ENCODE results near the gene RYR1.
"Not testable (repeated sequence)": the region's sequence is repeated elsewhere in the genome, so short reads cannot be mapped to it uniquely, and the experiment has no call there.

RYR1 gene

DNA sequence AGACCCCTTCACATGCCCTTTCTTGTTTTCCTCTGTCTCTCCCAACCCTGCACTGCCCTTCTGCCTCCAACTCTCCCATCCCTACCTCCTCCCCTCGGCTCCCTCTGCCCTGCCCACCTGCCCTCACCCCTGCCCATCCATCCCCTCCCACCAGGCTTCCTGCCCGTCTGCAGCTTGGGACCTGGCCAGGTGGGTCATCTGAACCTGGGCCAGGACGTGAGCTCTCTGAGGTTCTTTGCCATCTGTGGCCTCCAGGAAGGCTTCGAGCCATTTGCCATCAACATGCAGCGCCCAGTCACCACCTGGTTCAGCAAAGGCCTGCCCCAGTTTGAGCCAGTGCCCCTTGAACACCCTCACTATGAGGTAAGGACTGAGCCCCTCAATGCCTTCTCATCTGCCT, 35.7 kb downstream of the RYR1 start:
- Histone ChIP-seq H3K9ac (ENCODE audit: low read depth, low read length) (no peak overlapping the region), H3K4me3 (ENCODE audit: low read depth, low read length) (no peak overlapping the region), H3K9me3 (ENCODE audit: control insufficient read depth, insufficient read depth, low read length) (no peaks in the 10 kb centered on the region), H3K4me1 (ENCODE audit: control insufficient read depth, insufficient read depth, low read length) (no peaks in the 10 kb centered on the region), H3K36me3 (ENCODE audit: control insufficient read depth, insufficient read depth, low read length) (peaks cover 57% of the 10 kb centered on the region), H3K27me3 (ENCODE audit: control insufficient read depth, insufficient read depth, low read length) (no peaks in the 10 kb centered on the region)

DNA sequence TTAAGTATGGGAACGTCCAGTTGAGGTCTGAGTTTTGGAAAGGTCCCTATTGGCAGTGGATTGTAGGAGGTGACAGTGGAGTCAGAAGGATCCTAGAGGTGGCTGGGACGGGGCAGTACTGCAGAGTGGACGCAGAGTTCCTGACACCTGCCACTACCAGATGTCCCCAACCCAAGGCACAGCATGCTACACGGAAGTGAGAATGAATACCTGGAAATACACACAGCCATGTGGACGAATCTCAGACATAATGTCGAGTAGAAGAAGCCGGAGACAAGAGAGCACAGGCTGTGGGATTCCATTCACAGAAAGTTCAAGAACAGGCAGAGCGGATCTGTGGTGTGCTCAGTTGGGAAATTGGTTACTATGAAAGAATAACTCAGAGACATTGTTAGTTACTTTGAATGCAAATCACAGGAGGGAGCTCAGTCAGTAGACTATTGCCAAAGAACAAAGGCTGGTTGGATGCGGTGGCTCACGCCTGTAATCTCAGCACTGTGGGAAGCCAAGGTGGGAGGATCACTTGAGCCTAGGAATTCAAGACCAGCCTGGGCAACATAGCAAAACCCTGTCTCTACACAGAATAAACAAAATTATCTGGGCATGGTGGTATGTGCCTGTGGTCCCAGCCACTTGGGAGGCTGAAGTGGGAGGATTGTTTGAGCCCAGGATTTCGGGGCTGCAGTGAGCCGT, 37.4 kb downstream of the RYR1 start:
- H3K4me3 ChIP-seq (ENCODE audit: low read depth, low read length) = no peak overlapping the region
- no peak overlapping the region for H3K9ac ChIP-seq (ENCODE audit: low read depth, low read length)
- H3K36me3 ChIP-seq (ENCODE audit: control insufficient read depth, insufficient read depth, low read length) = peaks cover 51% of the 10 kb centered on the region
- H3K4me1 ChIP-seq (ENCODE audit: control insufficient read depth, insufficient read depth, low read length) = no peaks in the 10 kb centered on the region
- H3K9me3 ChIP-seq (ENCODE audit: control insufficient read depth, insufficient read depth, low read length) = no peaks in the 10 kb centered on the region
- H3K27me3 ChIP-seq (ENCODE audit: control insufficient read depth, insufficient read depth, low read length) = no peaks in the 10 kb centered on the region

DNA sequence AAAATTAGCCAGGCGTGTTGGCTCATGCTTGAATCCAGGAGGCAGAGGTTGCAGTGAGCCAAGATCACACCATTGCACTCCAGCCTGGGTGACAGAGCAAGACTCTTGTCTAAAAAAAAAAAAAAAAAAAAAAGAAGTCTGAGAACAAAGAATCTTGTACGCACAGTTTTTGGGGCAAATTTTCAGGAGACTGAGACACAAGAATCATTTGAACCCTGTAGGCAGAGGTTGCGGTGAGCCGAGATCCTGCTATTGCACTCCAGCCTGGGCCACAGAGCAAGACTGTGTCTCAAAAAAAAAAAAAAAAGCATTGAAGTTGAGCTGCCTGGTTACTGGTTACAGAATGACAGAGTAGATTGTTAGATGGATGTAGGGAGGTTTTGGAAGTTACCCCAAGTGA, 39.2 kb downstream of the RYR1 start:
- H3K9ac ChIP-seq (ENCODE audit: low read depth, low read length); H3K9me3 ChIP-seq (ENCODE audit: control insufficient read depth, insufficient read depth, low read length); H3K4me3 ChIP-seq (ENCODE audit: low read depth, low read length); H3K27me3 ChIP-seq (ENCODE audit: control insufficient read depth, insufficient read depth, low read length); H3K4me1 ChIP-seq (ENCODE audit: control insufficient read depth, insufficient read depth, low read length): not testable (repeated sequence)
- H3K36me3 ChIP-seq (ENCODE audit: control insufficient read depth, insufficient read depth, low read length) = peaks cover 39% of the 10 kb centered on the region

DNA sequence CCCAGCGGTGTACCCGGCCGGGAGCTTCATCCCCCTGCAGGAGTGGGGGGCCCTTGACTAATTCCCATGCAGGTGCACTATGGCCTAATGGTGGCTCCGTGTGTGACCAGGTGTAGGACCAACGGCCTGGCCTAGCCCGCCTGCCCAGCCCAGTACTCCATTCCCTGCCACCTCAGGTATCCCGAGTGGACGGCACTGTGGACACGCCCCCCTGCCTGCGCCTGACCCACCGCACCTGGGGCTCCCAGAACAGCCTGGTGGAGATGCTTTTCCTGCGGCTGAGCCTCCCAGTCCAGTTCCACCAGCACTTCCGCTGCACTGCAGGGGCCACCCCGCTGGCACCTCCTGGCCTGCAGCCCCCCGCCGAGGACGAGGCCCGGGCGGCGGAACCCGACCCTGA, 39.7 kb downstream of the RYR1 start:
- Histone ChIP-seq H3K9ac (ENCODE audit: low read depth, low read length) (no peak overlapping the region), H3K9me3 (ENCODE audit: control insufficient read depth, insufficient read depth, low read length) (no peaks in the 10 kb centered on the region), H3K36me3 (ENCODE audit: control insufficient read depth, insufficient read depth, low read length) (peaks cover 34% of the 10 kb centered on the region), H3K27me3 (ENCODE audit: control insufficient read depth, insufficient read depth, low read length) (no peaks in the 10 kb centered on the region), H3K4me3 (ENCODE audit: low read depth, low read length) (no peak overlapping the region), H3K4me1 (ENCODE audit: control insufficient read depth, insufficient read depth, low read length) (no peaks in the 10 kb centered on the region)

DNA sequence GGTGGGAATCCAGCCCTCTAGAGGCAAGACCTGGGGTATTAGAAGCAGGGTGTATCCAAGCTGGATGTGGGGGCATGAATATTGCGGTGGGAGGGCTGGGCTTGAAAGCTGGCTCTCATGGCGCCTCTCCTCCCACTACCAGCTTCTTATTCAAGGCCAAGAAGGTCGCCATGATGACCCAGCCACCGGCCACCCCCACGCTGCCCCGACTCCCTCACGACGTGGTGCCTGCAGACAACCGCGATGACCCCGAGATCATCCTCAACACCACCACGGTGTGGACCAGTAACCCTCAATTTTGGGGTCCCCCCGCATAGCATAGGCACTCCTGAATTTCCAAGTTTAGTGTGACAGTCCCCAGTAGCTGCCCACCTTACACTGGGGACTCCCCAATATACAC, 41.7 kb downstream of the RYR1 start:
- Histone ChIP-seq H3K36me3 (ENCODE audit: control insufficient read depth, insufficient read depth, low read length) (peaks cover 20% of the 10 kb centered on the region), H3K4me1 (ENCODE audit: control insufficient read depth, insufficient read depth, low read length) (no peaks in the 10 kb centered on the region), H3K9me3 (ENCODE audit: control insufficient read depth, insufficient read depth, low read length) (no peaks in the 10 kb centered on the region), H3K27me3 (ENCODE audit: control insufficient read depth, insufficient read depth, low read length) (no peaks in the 10 kb centered on the region), H3K9ac (ENCODE audit: low read depth, low read length) (no peak overlapping the region), H3K4me3 (ENCODE audit: low read depth, low read length) (no peak overlapping the region)

DNA sequence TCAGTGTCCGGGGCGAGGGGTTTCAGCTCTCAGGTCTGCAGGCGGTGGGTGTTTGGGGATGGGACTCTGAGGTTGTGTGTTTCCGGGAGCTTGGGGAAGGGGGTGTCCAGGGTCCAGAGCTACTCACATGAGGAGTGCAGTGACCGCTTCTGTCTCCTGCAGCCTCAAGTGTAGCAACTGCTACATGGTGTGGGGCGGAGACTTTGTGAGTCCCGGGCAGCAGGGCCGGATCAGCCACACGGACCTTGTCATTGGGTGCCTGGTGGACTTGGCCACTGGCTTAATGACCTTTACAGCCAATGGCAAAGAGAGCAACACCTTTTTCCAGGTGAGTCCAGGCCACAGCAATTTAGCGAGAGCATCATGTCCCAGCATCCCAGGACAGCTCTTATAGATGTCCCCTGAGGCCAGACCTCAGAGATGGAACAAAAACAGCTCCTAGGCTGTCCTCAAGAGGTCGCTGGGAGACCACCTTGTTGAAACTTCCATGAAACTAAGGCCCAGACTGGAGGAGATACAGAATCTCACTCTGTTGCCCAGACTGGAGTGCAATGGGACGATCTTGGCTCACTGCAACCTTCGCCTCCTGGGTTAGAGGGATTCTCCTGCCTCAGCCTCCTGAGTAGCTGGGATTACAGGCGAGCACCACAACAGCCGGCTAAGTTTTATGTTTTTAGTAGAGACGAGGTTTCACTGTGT, 44.9 kb downstream of the RYR1 start:
- peaks cover 24% of the 10 kb centered on the region for H3K36me3 ChIP-seq (ENCODE audit: control insufficient read depth, insufficient read depth, low read length)
- H3K9me3 ChIP-seq (ENCODE audit: control insufficient read depth, insufficient read depth, low read length) = no peaks in the 10 kb centered on the region
- H3K9ac ChIP-seq (ENCODE audit: low read depth, low read length) = no peak overlapping the region
- no peaks in the 10 kb centered on the region for H3K4me1 ChIP-seq (ENCODE audit: control insufficient read depth, insufficient read depth, low read length)
- no peak overlapping the region for H3K4me3 ChIP-seq (ENCODE audit: low read depth, low read length)
- no peaks in the 10 kb centered on the region for H3K27me3 ChIP-seq (ENCODE audit: control insufficient read depth, insufficient read depth, low read length)

DNA sequence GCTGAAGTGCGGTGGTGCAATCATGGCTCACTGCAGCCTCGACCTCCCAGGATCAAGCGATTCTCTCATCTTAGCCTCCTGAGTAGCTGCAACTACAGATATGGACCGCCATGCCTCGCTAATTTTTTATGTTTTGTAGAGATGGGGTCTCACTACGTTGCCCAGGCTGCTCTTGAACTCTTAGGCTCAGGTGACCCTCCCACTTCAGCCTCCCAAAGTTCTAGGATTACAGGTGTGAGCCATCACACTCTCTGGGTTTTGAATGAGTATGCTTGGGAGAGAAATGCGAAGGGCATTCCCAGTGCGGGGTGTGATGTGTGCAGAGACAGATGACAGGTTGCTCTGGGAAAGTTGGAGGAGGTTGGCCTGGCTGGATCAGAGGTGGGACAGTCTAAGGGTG, 49.0 kb downstream of the RYR1 start:
- Histone ChIP-seq H3K4me3 (ENCODE audit: low read depth, low read length) (no peak overlapping the region), H3K9me3 (ENCODE audit: control insufficient read depth, insufficient read depth, low read length) (no peaks in the 10 kb centered on the region), H3K36me3 (ENCODE audit: control insufficient read depth, insufficient read depth, low read length) (peaks cover 41% of the 10 kb centered on the region), H3K27me3 (ENCODE audit: control insufficient read depth, insufficient read depth, low read length) (no peaks in the 10 kb centered on the region), H3K9ac (ENCODE audit: low read depth, low read length) (no peak overlapping the region), H3K4me1 (ENCODE audit: control insufficient read depth, insufficient read depth, low read length) (no peaks in the 10 kb centered on the region)

DNA sequence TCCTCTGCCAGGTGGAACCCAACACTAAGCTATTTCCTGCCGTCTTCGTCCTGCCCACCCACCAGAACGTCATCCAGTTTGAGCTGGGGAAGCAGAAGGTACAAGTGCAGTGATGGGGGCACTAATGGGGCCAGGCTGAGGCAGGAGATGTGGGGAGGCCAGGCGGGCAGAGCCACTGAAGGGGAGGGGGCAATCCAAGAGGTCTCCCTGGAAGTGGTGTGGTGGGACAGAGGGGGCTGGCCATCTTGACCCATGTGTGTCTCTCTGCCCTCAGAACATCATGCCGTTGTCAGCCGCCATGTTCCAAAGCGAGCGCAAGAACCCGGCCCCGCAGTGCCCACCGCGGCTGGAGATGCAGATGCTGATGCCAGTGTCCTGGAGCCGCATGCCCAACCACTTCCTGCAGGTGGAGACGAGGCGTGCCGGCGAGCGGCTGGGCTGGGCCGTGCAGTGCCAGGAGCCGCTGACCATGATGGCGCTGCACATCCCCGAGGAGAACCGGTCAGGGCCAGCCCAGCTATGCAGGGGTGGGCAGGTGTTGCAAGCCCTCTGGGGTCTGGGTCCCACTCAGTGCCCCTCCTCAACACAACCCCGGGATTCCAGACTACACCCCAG, 49.6 kb downstream of the RYR1 start:
- Histone ChIP-seq H3K4me1 (ENCODE audit: control insufficient read depth, insufficient read depth, low read length) (no peaks in the 10 kb centered on the region), H3K36me3 (ENCODE audit: control insufficient read depth, insufficient read depth, low read length) (peaks cover 39% of the 10 kb centered on the region), H3K9ac (ENCODE audit: low read depth, low read length) (no peak overlapping the region), H3K4me3 (ENCODE audit: low read depth, low read length) (no peak overlapping the region), H3K9me3 (ENCODE audit: control insufficient read depth, insufficient read depth, low read length) (no peaks in the 10 kb centered on the region), H3K27me3 (ENCODE audit: control insufficient read depth, insufficient read depth, low read length) (no peaks in the 10 kb centered on the region)

DNA sequence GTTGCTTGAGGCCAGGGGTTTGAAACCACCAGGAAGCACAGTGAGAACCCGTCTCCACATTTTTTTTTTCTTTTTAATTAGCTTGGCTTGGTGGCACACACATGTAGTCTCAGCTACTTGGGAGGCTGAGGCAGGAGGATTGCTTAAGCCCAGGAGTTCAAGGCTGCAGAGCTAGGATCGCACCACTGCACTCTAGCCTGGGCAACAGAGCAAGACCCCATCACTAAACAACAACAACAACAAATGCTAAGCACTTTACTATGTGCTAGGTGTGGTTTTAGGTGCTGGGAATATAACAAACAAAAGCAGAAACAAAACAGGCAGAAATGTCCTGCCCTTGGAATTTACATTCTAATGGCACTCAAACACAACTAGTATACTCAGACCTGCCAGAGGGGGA, 51.3 kb downstream of the RYR1 start:
- Histone ChIP-seq H3K36me3 (ENCODE audit: control insufficient read depth, insufficient read depth, low read length) (peaks cover 46% of the 10 kb centered on the region), H3K9ac (ENCODE audit: low read depth, low read length) (no peak overlapping the region), H3K4me3 (ENCODE audit: low read depth, low read length) (no peak overlapping the region), H3K27me3 (ENCODE audit: control insufficient read depth, insufficient read depth, low read length) (no peaks in the 10 kb centered on the region), H3K9me3 (ENCODE audit: control insufficient read depth, insufficient read depth, low read length) (no peaks in the 10 kb centered on the region), H3K4me1 (ENCODE audit: control insufficient read depth, insufficient read depth, low read length) (no peaks in the 10 kb centered on the region)

DNA sequence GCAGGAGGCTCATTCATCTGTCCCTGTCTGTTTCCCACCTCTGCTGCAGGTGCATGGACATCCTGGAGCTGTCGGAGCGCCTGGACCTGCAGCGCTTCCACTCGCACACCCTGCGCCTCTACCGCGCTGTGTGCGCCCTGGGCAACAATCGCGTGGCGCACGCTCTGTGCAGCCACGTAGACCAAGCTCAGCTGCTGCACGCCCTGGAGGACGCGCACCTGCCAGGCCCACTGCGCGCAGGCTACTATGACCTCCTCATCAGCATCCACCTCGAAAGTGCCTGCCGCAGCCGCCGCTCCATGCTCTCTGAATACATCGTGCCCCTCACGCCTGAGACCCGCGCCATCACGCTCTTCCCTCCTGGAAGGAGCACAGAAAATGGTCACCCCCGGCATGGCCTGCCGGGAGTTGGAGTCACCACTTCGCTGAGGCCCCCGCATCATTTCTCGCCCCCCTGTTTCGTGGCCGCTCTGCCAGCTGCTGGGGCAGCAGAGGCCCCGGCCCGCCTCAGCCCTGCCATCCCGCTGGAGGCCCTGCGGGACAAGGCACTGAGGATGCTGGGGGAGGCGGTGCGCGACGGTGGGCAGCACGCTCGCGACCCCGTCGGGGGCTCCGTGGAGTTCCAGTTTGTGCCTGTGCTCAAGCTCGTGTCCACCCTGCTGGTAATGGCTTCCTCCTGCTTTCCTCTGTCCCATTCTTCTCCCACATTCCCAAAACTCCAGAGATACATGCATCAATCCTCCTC, 52.2 kb downstream of the RYR1 start:
- Histone ChIP-seq H3K36me3 (ENCODE audit: control insufficient read depth, insufficient read depth, low read length) (peaks cover 55% of the 10 kb centered on the region), H3K27me3 (ENCODE audit: control insufficient read depth, insufficient read depth, low read length) (no peaks in the 10 kb centered on the region), H3K9ac (ENCODE audit: low read depth, low read length) (no peak overlapping the region), H3K9me3 (ENCODE audit: control insufficient read depth, insufficient read depth, low read length) (no peaks in the 10 kb centered on the region), H3K4me1 (ENCODE audit: control insufficient read depth, insufficient read depth, low read length) (no peaks in the 10 kb centered on the region), H3K4me3 (ENCODE audit: low read depth, low read length) (no peak overlapping the region)

DNA sequence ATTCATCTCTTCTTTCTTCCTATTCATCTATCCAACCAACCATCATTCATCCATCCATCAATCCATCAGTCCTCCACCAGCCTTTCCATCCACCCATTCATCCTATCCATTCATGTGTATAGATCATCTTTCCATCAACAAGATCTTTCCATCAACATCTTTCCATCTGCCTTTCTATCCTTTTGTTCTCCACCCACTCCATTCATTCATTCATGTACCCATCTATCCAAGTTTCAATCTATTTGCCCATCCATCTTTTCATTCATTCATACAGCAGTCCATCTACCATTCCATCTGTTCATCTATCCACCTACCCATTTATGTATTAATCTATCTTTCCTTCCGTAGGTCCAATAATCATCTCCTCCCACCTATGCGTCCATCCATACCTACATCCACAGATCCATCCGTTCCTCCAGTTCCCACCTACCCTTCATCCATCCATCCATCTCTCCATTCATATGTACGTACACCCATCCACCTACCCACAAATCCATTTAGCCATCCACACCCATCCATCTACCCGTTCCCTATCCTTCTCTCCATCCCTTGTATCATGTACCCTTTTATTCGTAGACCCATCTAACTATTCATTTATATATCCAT, 53.3 kb downstream of the RYR1 start:
- Histone ChIP-seq H3K9me3 (ENCODE audit: control insufficient read depth, insufficient read depth, low read length) (no peaks in the 10 kb centered on the region), H3K36me3 (ENCODE audit: control insufficient read depth, insufficient read depth, low read length) (peaks cover 56% of the 10 kb centered on the region), H3K27me3 (ENCODE audit: control insufficient read depth, insufficient read depth, low read length) (no peaks in the 10 kb centered on the region), H3K4me1 (ENCODE audit: control insufficient read depth, insufficient read depth, low read length) (no peaks in the 10 kb centered on the region), H3K4me3 (ENCODE audit: low read depth, low read length) (no peak overlapping the region), H3K9ac (ENCODE audit: low read depth, low read length) (no peak overlapping the region)
